Caki2 (cell line): ENCODE data around the gene ATG10. TPM values are rescaled to one million over a fixed set of nuclear protein-coding genes. Genes with fewer than 3 reads are reported as not detected.

ENCODE experiments used
- total RNA-seq: library from RNA; depleted of rRNA; stranded (reverse); fragments of >200 nt; shearing (Covaris generic); gene quantifications from 2 replicates; pipeline ENCODE4 v1.2.3, GENCODE V29; 2014; ENCODE audit warnings: low replicate concordance; rRNA removed

Gene ATG10
- total RNA-seq, 1 experiment from 2014 or later, result 26.8 TPM

Other genes starting within 250 kb of the ATG10 start
- gene SSBP2, start 220.9 kb upstream of the ATG10 start, total RNA-seq, result 0.10 and 1.2 TPM in 2 replicates